Effector memory CD8-positive, alpha-beta T cell (primary cell): ENCODE results near the gene YES1.
"Not testable (repeated sequence)": the region's sequence is repeated elsewhere in the genome, so short reads cannot be mapped to it uniquely, and the experiment has no call there.

Experiments used
- ATAC-seq: fragments of 150-1000 bp; cut with Tn5 transposase; replicated peaks from 2 replicates; pipeline ENCODE4 v1.10.0; 2021; ENCODE audit warnings: mild to moderate bottlenecking, moderate library complexity
- DNase-seq, 3 experiments: peaks; one replicate each; pipeline ENCODE4 v3.0.0; 2021
- H3K27ac Mint-ChIP-seq, 2 donors: one replicate each; pipeline ENCODE4 v1.8.0; 2022; ENCODE audit warnings: mild to moderate bottlenecking in 2 of 2, mixed read lengths in 2 of 2, moderate library complexity in 2 of 2
- H3K27me3 Mint-ChIP-seq, 2 donors: one replicate each; pipeline ENCODE4 v1.8.0; 2022; ENCODE audit warnings: mixed read lengths in 2 of 2
- H3K36me3 Mint-ChIP-seq: one replicate; pipeline ENCODE4 v1.8.0; 2022; ENCODE audit warnings: mild to moderate bottlenecking, moderate library complexity, mixed read lengths; ENCODE audit not compliant: insufficient read depth
- H3K4me1 Mint-ChIP-seq, 2 donors: one replicate each; pipeline ENCODE4 v1.8.0; 2022; ENCODE audit warnings: low read depth in 2 of 2, mixed read lengths in 2 of 2
- H3K4me3 Mint-ChIP-seq, 2 donors: one replicate each; pipeline ENCODE4 v1.8.0; 2022; ENCODE audit warnings: mild to moderate bottlenecking in 2 of 2, mixed read lengths in 2 of 2, moderate library complexity in 2 of 2
- H3K9me3 Mint-ChIP-seq, 2 donors: one replicate each; pipeline ENCODE4 v1.8.0; 2022; ENCODE audit warnings: mixed read lengths in 2 of 2

The YES1 gene

DNA sequence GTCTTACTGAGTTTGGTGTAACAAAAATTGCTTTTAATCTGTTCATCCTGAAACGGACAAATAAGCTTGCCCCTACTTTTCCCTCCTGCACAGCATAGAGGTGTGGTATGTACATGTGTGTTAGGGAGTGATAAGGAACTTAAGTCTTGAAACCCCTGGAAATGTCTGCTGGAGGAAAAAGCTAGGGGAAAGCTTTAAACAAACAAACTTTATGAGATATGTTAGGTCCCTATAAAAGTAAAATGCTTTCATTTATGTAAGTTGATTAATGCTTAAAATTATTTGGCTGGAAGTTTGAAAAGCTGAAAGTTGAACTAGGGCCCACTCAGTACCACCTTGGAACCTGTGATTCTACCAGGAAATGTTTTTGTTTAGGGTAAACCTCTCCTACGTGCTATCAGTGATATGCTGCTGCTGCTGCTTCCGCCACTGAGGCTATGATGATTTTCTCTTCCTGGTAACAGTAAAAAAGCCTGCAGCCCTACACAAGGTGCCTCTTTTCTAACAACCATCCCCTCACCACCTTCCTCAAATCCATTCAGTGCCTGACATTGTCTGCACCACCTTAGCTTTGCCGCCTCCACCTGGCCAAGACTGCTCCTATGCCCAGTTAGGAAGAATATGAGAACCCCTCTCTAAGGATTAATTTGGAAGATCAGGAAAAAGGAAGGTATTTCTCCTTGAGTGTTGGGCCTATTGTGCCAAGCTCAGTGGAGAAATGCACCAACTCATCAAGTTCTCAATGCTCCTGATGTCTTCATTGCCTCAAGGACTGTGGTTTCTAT, 2.5 kb upstream of the YES1 start:
- ATAC-seq (no peak), DNase-seq (no peak)
- Mint-ChIP-seq H3K4me1 (peaks cover 27 to 47% of the 10 kb centered on the region in 2 donors), H3K36me3 (peaks cover 27% of the 10 kb centered on the region), H3K9me3 (no peaks in the 10 kb centered on the region), H3K27ac (peak overlapping the region in 1 of 2 donors; percentile 93), H3K27me3 (no peaks in the 10 kb centered on the region), H3K4me3 (peak overlapping the region in 1 of 2 donors; percentile 85)

DNA sequence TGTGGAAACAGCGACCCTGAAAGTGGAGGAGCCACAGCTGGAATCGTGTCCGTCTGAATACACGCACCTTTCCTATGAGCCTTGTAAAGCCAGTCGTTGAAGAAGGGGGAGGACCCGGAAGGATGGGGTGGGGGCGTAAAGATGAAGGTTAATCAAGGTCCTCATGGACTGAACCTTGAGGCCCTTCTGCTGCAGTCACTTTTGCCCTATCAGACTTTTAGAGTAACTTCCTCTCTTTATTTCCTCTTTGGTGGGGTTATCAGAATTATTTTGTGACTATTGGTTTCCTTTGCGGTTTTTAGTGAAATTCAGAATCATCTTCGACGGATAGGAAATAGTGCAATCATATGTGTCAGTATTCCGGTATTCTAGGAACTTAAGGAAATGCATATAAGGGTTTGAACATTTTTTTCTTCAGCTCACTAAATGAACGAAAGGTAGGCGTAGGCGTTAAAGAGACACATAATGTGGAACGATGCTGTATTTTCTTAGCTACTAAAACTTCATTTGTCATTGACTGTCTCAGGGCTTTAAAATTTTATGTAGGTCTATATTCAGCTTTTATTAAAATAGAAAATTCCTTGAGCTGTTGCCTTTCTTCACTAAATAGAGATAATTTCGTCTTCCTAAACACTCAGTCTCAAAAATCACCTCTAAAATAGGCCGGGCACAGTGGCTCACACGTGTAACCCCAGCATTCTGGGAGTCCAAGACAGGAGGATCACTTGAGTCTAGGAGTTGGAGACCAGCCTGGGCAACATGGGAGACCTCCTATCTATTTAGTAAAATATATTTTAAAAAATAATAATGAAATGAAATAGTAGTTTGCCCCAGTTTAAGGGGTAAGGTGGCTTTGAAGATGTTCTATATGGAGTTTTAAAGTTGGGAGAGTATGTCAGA, 1.4 kb upstream of the YES1 start:
- Mint-ChIP-seq H3K4me1 (peaks cover 31 to 58% of the 10 kb centered on the region in 2 donors), H3K9me3 (no peaks in the 10 kb centered on the region), H3K27ac (peak overlapping the region; percentile 93 to 97), H3K4me3 (peak overlapping the region; percentile 85 to 94), H3K36me3 (peaks cover 27% of the 10 kb centered on the region), H3K27me3 (no peaks in the 10 kb centered on the region)
- DNase-seq (no peak), ATAC-seq (peak; percentile 24)

DNA sequence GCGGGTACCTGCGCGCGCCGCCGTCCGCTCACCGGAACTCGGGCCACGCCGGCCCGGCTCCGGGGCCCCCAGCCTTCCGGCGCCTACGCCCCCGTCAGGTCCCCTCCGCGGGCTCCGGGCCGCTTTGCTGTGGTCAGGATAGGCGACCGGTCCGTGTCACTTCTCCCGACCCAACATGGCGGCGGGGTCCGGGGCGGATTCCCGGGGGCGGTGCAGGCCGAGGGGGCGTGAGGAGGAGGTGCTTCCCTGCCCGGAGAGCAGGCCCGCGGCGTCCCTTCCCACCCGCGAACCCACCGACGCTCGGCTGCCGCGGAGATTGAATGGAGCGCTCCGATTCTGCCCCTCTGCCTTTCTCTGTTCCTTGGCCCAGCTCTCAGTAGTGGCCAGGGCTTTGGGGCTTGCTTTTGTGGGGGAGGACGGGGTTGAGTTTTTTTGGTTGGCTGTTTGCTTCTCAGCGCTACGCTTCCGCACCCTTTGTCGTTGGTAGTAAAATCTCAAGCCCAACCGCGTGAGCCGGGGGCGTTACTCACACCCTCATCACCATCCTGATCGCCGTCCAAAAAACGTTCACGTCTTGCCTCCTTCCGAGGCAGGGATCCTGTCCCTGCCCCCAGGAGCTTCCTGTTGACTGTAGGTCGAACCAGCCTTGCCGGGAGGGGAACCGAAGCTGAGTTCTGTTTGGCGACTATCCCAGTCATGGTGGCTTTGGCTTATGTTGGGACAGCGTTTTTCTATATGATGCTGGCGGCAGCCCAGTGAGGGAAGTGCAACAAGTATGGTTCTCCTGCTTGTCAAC, 532 bp upstream of the YES1 start:
- DNase-seq = peak; percentile 71 to 80 (median 73)
- Mint-ChIP-seq H3K27ac (peak overlapping the region; percentile 93 to 97), H3K36me3 (peaks cover 27% of the 10 kb centered on the region), H3K4me3 (peak overlapping the region; percentile 85 to 94), H3K9me3 (no peaks in the 10 kb centered on the region), H3K4me1 (peaks cover 34 to 67% of the 10 kb centered on the region in 2 donors), H3K27me3 (no peaks in the 10 kb centered on the region)
- peak; percentile 69 for ATAC-seq

DNA sequence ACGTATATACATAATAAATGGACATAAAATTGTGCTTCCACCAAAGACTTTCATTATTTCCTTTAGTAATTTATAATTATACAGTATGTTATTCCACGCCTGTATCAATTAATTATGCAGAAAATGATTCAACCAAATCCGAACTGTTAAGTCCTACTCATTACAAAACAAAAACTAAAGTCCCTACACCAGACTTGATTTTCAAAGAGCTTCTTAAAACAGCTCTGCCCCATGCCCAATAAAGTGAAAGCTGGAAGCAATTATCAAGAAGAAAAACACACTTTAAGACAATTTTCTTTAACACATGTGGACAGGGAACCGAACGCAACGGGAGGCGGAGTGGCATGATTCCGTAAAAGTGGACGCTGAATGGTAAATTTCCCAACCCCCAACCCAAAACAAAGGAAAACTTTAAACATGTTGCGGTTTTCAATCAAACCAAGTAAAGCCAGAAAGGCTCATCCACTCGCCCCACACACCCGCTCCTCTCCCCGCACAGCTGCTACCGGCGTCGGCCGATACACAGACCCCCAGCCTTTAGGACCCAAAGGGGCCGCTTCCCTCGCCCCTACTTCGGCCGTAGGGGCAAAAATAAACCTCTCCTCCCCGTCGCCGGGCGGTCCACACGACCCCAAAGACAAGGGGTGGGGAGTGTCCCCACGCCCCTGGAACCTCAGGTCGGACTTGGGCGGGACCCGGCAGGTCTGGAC, 705 bp downstream of the YES1 start:
- no peaks in the 10 kb centered on the region for H3K27me3 Mint-ChIP-seq
- ATAC-seq (no peak), DNase-seq (no peak)
- H3K4me3 Mint-ChIP-seq = peak overlapping the region; percentile 94
- H3K4me1 Mint-ChIP-seq = peaks cover 38 to 74% of the 10 kb centered on the region in 2 donors
- peaks cover 29% of the 10 kb centered on the region for H3K36me3 Mint-ChIP-seq
- H3K27ac Mint-ChIP-seq = peak overlapping the region; percentile 90 to 96
- H3K9me3 Mint-ChIP-seq = no peaks in the 10 kb centered on the region

DNA sequence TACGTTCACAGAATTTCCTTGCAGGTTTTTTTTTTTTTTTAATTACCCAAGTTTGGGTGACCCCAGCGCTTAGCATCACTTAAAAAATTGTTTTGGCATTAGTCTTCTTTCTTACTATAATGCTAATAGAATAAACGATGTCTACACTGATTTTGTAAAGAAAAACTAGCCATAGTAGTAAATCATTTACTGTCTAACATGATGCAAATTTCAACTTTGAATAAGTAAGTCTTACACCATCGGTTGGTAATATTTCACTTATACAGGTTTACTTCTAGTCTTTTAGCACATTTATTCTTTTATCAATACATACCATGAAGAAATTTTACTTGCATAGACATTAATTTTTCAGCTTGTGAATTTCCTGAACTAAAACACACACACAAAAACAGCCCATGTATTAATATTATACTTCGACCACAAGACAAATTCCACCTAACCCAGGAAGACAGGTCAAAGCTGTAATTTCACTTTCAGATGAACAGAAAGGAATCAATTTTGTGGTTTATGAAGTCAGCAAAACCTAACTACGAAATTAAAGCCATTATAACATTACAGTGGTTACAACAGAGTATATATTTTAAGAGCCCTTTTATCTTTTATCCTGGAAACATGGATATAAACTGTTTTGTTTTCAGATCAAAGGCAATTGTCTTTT, 1.9 kb downstream of the YES1 start:
- no peak for ATAC-seq
- Mint-ChIP-seq H3K27ac (peak overlapping the region; percentile 90 to 96), H3K27me3 (no peaks in the 10 kb centered on the region), H3K9me3 (no peaks in the 10 kb centered on the region), H3K4me1 (peaks cover 38 to 75% of the 10 kb centered on the region in 2 donors), H3K4me3 (peak overlapping the region; percentile 94), H3K36me3 (peaks cover 29% of the 10 kb centered on the region)
- no peak for DNase-seq

DNA sequence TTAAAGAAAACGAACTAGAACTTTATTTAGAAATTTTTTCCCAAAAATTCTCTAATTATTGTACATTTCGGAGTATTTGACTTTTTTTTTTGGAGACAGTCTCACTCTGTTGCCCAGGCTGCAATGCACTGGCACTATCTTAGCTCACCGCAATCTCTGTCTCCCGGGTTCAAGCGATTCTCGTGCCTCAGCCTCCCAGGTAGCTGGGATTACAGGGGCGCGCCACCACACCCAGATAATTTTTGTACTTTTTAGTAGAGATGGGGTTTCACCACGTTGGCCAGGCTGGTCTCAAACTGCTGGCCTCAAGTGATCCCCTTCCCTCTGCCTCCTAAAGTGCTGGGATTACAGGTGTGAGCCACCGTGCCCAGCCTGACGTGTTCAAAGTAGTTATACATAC, 2.8 kb downstream of the YES1 start:
- Mint-ChIP-seq H3K4me3 (peak overlapping the region in 1 of 2 donors; percentile 94), H3K4me1 (peaks cover 33 to 69% of the 10 kb centered on the region in 2 donors), H3K27ac (peak overlapping the region; percentile 90 to 96), H3K36me3 (peaks cover 27% of the 10 kb centered on the region)
- ATAC-seq, H3K9me3 Mint-ChIP-seq, DNase-seq, H3K27me3 Mint-ChIP-seq: not testable (repeated sequence)

DNA sequence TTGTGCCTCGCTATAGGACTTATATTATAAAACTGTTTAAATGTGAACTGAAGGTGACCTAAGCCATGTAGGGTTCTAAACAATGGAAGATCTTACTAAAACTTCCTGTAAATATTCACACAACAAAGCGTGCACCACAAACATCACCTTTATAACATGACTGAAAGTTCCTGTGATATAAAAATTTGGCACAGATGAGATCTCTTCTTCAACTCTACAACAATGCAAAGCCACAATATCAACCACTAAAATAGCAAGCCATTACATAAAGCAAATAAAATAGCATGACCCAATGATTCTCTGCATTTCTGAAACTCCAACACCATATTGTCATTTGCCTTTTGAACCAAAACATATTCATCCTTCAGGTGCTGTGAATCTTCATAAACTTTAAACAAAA, 3.5 kb downstream of the YES1 start:
- H3K4me3 Mint-ChIP-seq = peak overlapping the region; percentile 7 to 20
- peaks cover 33 to 66% of the 10 kb centered on the region in 2 donors for H3K4me1 Mint-ChIP-seq
- peak; percentile 12 for ATAC-seq
- H3K36me3 Mint-ChIP-seq = peaks cover 28% of the 10 kb centered on the region
- H3K27me3 Mint-ChIP-seq = no peaks in the 10 kb centered on the region
- no peak for DNase-seq
- H3K9me3 Mint-ChIP-seq = no peaks in the 10 kb centered on the region
- H3K27ac Mint-ChIP-seq = peak overlapping the region; percentile 29 to 96

DNA sequence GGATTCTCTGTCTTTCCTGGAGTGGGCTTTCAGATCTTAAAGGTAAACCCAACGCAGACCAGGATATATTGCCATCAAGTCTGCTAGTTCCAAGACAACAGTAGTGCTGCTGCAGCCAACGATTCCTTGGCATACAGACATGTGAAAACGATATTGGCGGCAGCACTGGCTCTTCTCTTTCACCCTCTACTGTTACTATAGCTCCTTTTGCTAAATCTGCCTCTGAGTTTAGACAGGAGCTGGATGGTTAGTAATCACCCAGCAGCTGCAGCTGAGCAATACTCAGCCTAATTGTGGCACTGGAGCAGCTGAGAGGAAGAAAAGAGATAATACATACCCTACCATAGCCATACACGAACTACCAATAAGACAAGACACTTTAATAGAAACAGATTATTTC, 4.0 kb downstream of the YES1 start:
- peaks cover 24% of the 10 kb centered on the region for H3K36me3 Mint-ChIP-seq
- peak overlapping the region; percentile 29 to 96 for H3K27ac Mint-ChIP-seq
- ATAC-seq (no peak), DNase-seq (no peak)
- peak overlapping the region in 1 of 2 donors; percentile 20 for H3K4me3 Mint-ChIP-seq
- no peaks in the 10 kb centered on the region for H3K9me3 Mint-ChIP-seq
- peaks cover 31 to 62% of the 10 kb centered on the region in 2 donors for H3K4me1 Mint-ChIP-seq
- H3K27me3 Mint-ChIP-seq = no peaks in the 10 kb centered on the region

DNA sequence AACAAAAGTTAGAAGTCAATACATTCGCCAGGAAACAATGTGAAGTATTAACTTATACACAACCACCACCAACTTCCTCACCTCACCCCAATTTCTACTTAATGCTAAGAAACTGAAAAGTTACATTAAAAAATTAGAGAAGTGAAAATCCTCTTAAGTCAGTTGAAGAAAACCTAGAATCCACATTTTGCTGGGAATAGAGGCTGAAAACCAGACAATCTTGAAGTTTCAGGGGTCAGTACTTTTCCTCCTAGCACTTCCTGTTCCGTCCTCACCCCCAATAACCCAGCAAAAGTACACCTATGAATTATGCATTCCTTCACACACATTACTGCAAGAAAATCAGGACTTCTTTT, 6.3 kb downstream of the YES1 start:
- ATAC-seq = no peak
- H3K4me1 Mint-ChIP-seq = peaks cover 28 to 67% of the 10 kb centered on the region in 2 donors

DNA sequence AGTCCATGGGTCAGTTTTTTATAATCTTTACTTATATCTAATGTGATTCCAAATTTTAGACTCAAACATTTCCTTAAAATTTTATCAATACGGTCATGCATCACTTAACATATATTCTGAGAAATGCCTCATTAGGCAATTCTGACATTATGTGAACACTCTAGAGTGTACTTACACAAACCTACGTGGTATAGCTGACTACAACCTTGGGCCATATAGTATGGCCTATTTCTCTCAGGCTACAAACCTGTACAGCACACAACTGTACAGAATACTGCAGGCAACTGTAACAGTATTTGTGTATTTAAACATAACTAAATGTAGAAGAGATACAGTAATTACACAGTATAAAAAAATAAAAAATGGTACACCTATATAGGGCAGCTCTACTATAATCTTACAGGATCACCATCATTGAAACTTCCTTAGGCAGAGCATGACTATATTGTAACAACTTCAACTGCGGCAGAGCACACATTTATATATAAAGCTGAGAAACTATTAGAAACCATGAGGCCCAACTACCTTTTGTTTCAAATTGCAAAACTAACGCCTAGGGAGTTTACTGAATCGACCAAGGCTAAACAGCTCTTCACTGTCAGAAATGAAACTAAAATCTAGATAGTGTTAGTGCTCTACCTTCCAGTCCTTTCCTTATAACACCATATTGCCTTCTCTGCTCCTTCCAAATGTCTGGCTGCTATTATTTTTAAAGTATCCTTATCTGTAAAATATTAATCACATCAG, 6.9 kb downstream of the YES1 start:
- Mint-ChIP-seq H3K27me3 (no peaks in the 10 kb centered on the region), H3K4me1 (peaks cover 31 to 65% of the 10 kb centered on the region in 2 donors), H3K27ac (peak overlapping the region in 1 of 2 donors; percentile 38), H3K9me3 (no peaks in the 10 kb centered on the region), H3K36me3 (peaks cover 9% of the 10 kb centered on the region), H3K4me3 (peak overlapping the region; percentile 49 to 71)
- DNase-seq = no peak
- ATAC-seq = no peak

More for the DNA sequence above, 6.3 kb downstream of the YES1 start:
- H3K9me3 Mint-ChIP-seq = no peaks in the 10 kb centered on the region
- H3K27me3 Mint-ChIP-seq = no peaks in the 10 kb centered on the region
- DNase-seq = no peak
- H3K4me3 Mint-ChIP-seq = peak overlapping the region; percentile 49 to 71
- H3K27ac Mint-ChIP-seq = peak overlapping the region in 1 of 2 donors; percentile 38
- peaks cover 9% of the 10 kb centered on the region for H3K36me3 Mint-ChIP-seq

DNA sequence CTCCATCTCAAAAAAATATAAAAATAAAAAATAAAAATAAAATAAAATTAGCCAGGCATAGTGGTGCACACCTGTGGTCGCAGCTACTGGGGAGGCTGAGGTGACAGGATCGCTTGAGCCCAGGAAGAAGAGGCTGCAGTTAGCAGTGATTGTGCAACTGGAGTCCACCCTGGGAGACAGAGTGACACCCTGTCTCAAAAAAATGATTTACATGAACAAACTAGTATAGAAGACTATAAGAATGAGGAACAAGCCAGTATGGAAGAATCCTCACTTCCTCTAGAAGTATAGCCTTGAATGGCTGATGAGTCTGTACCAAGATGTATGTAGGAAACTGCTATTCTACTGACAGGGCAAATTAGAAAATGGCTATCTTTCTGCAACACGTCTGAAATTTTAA, 10.9 kb downstream of the YES1 start:
- Mint-ChIP-seq H3K4me1 (peaks cover 19 to 51% of the 10 kb centered on the region in 2 donors), H3K27me3 (no peaks in the 10 kb centered on the region), H3K9me3 (no peaks in the 10 kb centered on the region), H3K27ac (peak overlapping the region in 1 of 2 donors; percentile 26), H3K36me3 (peaks cover 6% of the 10 kb centered on the region), H3K4me3 (no peak overlapping the region)
- ATAC-seq (no peak), DNase-seq (no peak)

DNA sequence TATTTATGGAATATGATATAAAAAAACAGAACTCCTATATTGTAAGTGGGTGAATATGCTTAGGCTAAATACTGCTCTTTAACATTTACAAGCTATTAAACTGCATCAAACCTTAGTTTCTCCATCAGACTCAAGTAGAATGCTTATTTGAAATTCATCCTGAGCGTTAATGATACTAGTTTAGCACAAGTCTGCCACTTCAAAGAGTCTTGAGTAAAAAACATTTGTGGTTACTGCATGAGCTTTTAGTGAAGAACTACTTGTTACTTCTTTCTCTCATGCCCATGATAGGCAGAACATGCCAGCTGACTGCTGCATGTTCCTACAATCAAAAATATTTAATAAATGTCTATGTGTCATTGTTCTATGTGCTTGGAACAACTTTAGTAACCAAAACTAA, 12.1 kb downstream of the YES1 start:
- H3K27ac Mint-ChIP-seq = no peak overlapping the region
- peaks cover 13 to 51% of the 10 kb centered on the region in 2 donors for H3K4me1 Mint-ChIP-seq

More for the DNA sequence above, 12.1 kb downstream of the YES1 start:
- no peak for DNase-seq
- Mint-ChIP-seq H3K9me3 (no peaks in the 10 kb centered on the region), H3K36me3 (peaks cover 7% of the 10 kb centered on the region), H3K4me3 (no peak overlapping the region), H3K27me3 (no peaks in the 10 kb centered on the region)
- no peak for ATAC-seq
